ENCODE measurements around the gene ALPK1.

DNA sequence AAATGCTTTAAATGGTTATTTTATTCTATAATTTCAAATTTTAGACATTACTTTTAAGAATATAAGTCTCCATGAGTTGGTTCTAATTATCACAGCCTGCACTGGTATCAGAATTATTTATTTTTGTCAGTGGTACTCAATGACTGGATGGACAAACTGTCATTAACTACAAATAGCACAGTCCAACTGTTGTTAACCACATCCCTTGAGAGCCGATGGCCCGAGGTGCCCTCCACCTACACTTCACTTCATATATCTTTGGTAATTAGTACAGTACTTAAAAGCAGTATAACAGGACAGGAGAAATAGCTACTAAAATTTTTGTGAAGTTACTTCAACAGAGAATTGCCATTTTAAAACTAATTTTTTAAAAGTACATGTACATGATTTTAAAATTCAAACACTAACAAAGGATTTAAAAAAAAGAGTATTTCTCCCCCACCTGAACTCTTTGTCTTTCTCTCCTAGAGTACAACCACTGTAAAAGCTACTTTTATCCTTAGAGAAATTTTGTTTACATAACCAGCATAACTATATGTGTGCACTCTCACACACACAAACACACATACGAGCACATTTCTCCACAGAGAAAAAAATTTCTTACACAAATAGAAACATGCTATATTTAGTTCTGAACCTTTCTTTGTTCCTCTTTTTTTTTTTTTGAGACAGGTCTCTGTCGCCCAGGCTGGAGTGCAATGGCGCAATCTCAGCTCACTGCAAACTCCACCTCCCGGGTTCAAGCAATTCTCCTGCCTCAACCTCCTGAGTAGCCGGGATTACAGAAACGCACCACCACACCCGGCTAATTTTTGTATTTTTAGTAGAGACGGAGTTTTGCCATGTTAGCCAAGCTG is 17.9 kb upstream of the ALPK1 start:
- TF ChIP-seq ZFX (IDR thresholded peaks at IDR 0.05; ENCODE audit: borderline replicate concordance) (no peak), CTCF (IDR thresholded peaks at IDR 0.05) (no peak)
